HEK293 (cell line): ENCODE data around the gene POLL.

Source experiments
- CTCF ChIA-PET: fragments of 350-600 bp; formaldehyde crosslinking; extraction: SDS; loops from one replicate; lab custom pipeline; 2021; ENCODE audit warnings: antibody characterized with exemption; lab: Yijun Ruan, JAX
- POLR2A ChIA-PET: fragments of 300-600 bp; formaldehyde crosslinking; extraction: SDS; loops from one replicate; lab custom pipeline; 2020; ENCODE audit warnings: antibody characterized with exemption, inconsistent platforms; lab: Yijun Ruan, JAX
- H3K27ac ChIP-seq: fragments of 200-500 bp; sonication (Bioruptor generic); 2 replicates; pipeline ENCODE4 v1.5.1; 2014; ENCODE audit warnings: low read depth, low read length, control low read depth, inconsistent platforms; ENCODE audit errors: extremely low read depth
- H3K36me3 ChIP-seq, 2 experiments: fragments of 200-500 bp in 1 of 2; sonication (Bioruptor generic) in 1 of 2; 1 replicate in 1 of 2; 2 replicates in 1 of 2; pipeline ENCODE4 v1.5.1; 2014 to 2017; ENCODE audit warnings: inconsistent platforms in 2 of 2, low read length in 2 of 2; ENCODE audit not compliant: control insufficient read depth in 2 of 2, insufficient read depth in 1 of 2
- H3K4me1 ChIP-seq: fragments of 200-500 bp; sonication (Bioruptor generic); 2 replicates; pipeline ENCODE4 v1.5.1; 2014; ENCODE audit warnings: mild to moderate bottlenecking, low read length, inconsistent platforms; ENCODE audit not compliant: control insufficient read depth, insufficient read depth
- H3K4me3 ChIP-seq: 2 replicates; pipeline ENCODE4 v1.5.1; 2011; ENCODE audit warnings: low read depth, mild to moderate bottlenecking, control low read depth, low read length, moderate library complexity
- H3K9me3 ChIP-seq: fragments of 200-500 bp; sonication (Bioruptor generic); 2 replicates; pipeline ENCODE4 v1.5.1; 2014; ENCODE audit warnings: low read depth, low read length, inconsistent platforms; ENCODE audit not compliant: control insufficient read depth, insufficient read depth
- KLF8 ChIP-seq: fragments of 450-650 bp; formaldehyde crosslinking; IDR thresholded peaks from 2 replicates; pipeline ENCODE4 v1.5.1; 2016; ENCODE audit warnings: missing biosample characterization, missing genetic modification characterization
- OSR2 ChIP-seq: fragments of 450-650 bp; formaldehyde crosslinking; IDR thresholded peaks from 2 replicates; pipeline ENCODE4 v1.5.1; 2016; ENCODE audit warnings: missing biosample characterization, missing genetic modification characterization
- PRDM4 ChIP-seq: fragments of 450-650 bp; formaldehyde crosslinking; IDR thresholded peaks from 2 replicates; pipeline ENCODE4 v1.5.1; 2017; ENCODE audit warnings: missing biosample characterization, missing genetic modification characterization
- ZFP3 ChIP-seq: fragments of 450-650 bp; formaldehyde crosslinking; IDR thresholded peaks from 2 replicates; pipeline ENCODE4 v1.5.1; 2016; ENCODE audit warnings: low read depth, missing biosample characterization, missing genetic modification characterization
- ZNF211 ChIP-seq: fragments of 450-650 bp; formaldehyde crosslinking; IDR thresholded peaks from 2 replicates; pipeline ENCODE4 v1.5.1; 2016; ENCODE audit warnings: low read depth, missing biosample characterization, missing genetic modification characterization
- ZNF221 ChIP-seq: fragments of 450-650 bp; formaldehyde crosslinking; IDR thresholded peaks from 2 replicates; pipeline ENCODE4 v1.5.1; 2017; ENCODE audit warnings: missing biosample characterization, missing genetic modification characterization, borderline replicate concordance
- ZNF223 ChIP-seq: fragments of 450-650 bp; formaldehyde crosslinking; IDR thresholded peaks from 2 replicates; pipeline ENCODE4 v1.5.1; 2016; ENCODE audit warnings: missing biosample characterization, missing genetic modification characterization
- ZNF555 ChIP-seq: fragments of 450-650 bp; formaldehyde crosslinking; conservative IDR thresholded peaks from 2 replicates; pipeline ENCODE4 v1.5.1; 2017; ENCODE audit warnings: missing biosample characterization, mild to moderate bottlenecking, missing genetic modification characterization, inconsistent platforms
- ZNF629 ChIP-seq: fragments of 450-650 bp; formaldehyde crosslinking; IDR thresholded peaks from 2 replicates; pipeline ENCODE4 v1.5.1; 2017; ENCODE audit warnings: missing biosample characterization, missing genetic modification characterization
- ZNF645 ChIP-seq: fragments of 450-650 bp; formaldehyde crosslinking; IDR thresholded peaks from 2 replicates; pipeline ENCODE4; 2016; ENCODE audit warnings: missing biosample characterization, missing genetic modification characterization
- ZNF660 ChIP-seq: fragments of 450-650 bp; IDR thresholded peaks from 2 replicates; pipeline ENCODE4 v1.5.1; 2018; ENCODE audit warnings: missing biosample characterization, mild to moderate bottlenecking, missing genetic modification characterization
- ZNF677 ChIP-seq: fragments of 450-650 bp; IDR thresholded peaks from 2 replicates; pipeline ENCODE4 v1.5.0; 2018; ENCODE audit warnings: missing biosample characterization, mild to moderate bottlenecking, missing genetic modification characterization, moderate library complexity
- ZNF692 ChIP-seq: fragments of 450-650 bp; formaldehyde crosslinking; IDR thresholded peaks from 2 replicates; pipeline ENCODE4 v1.5.1; 2016; ENCODE audit warnings: missing biosample characterization, missing genetic modification characterization
- ZNF76 ChIP-seq: fragments of 450-650 bp; formaldehyde crosslinking; IDR thresholded peaks from 2 replicates; pipeline ENCODE4; 2016; ENCODE audit warnings: low read depth, missing biosample characterization, missing genetic modification characterization, borderline replicate concordance
- TF ChIP-seq, protein P1 (sequence below): fragments of 450-650 bp; formaldehyde crosslinking; IDR thresholded peaks from 2 replicates; pipeline ENCODE4 v1.5.1; 2016; ENCODE audit warnings: missing biosample characterization, missing genetic modification characterization
- TF ChIP-seq, protein P2 (sequence below): fragments of 450-650 bp; formaldehyde crosslinking; IDR thresholded peaks from 2 replicates; pipeline ENCODE4 v1.5.1; 2016; ENCODE audit warnings: missing biosample characterization, missing genetic modification characterization, borderline replicate concordance

The POLL gene

DNA sequence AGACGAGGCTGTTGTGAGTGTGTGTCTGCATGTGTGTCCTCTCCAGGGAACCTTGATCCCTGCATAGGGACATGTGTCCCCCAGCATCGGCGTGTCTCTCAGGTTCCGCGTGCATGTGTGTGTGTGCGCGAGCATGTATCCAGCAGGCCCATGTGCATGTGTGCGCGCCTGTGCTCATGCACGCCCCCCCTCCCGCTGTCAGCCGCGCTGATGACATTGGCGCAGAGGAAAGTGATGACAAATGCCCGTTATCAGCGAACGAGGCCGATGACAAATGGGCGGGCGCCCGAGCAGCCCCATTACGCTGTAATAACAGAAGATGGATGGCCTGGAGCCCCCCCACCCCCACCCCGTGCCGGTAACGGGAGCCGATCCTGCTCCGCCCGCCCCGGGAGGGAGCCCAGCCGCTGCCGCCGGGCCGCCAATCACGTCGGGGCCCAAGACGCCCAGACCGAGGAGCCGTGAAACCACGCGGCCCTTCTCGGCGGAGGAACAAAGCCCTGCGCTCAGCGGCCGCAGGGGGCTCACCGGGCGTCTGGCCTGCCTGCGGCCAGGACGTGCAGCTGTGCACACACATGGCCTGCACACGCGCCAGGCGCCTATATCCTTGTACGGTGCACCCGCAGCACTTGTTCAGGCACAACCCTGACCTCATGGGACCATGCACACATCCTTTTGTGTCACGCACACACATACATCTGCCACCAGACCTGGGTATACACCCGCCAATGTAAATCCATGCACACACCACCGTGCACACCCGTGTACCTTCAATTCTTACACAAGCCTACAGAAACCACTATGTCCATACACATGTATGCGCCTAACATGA, 21.5 kb downstream of the POLL start (continued):
- TF ChIP-seq KLF8 (tag by site-specific recombination) (peak; percentile 42; the same call in 1 of the 2 replicates), ZNF76 (no peak; the same call in 1 of the 2 replicates), OSR2 (tag by site-specific recombination) (peak; percentile 69), PRDM4 (0 out of 2 replicates have a peak, but pooled peaks have one; percentile 76), ZNF629 (tag by site-specific recombination) (peak; percentile 75; the same call in 1 of the 2 replicates), ZNF660 (tag by site-specific recombination) (peak; percentile 89)
- TF ChIP-seq, protein P1, sequence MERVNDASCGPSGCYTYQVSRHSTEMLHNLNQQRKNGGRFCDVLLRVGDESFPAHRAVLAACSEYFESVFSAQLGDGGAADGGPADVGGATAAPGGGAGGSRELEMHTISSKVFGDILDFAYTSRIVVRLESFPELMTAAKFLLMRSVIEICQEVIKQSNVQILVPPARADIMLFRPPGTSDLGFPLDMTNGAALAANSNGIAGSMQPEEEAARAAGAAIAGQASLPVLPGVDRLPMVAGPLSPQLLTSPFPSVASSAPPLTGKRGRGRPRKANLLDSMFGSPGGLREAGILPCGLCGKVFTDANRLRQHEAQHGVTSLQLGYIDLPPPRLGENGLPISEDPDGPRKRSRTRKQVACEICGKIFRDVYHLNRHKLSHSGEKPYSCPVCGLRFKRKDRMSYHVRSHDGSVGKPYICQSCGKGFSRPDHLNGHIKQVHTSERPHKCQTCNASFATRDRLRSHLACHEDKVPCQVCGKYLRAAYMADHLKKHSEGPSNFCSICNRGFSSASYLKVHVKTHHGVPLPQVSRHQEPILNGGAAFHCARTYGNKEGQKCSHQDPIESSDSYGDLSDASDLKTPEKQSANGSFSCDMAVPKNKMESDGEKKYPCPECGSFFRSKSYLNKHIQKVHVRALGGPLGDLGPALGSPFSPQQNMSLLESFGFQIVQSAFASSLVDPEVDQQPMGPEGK (tag by site-specific recombination) = peak; percentile 89
- TF ChIP-seq, all 188 proteins: peak for 62

DNA sequence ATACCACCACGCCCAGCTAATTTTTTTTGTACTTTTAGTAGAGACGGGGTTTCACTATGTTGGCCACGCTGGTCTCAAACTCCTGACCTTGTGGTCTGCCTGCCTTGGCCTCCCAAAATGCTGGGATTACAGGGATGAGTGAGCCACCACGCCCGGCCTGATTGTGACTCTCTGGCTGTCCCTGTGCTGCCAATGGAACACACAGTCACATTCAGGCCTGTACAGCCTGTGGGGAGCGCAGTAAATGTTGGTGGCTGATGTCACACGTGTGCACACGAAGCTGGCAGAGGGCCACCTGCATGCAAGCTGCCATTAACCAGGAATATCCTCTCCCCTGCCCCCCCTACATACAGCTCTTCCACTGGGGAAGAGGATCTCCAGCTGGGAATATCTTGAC, 22.1 kb downstream of the POLL start:
- ChIA-PET POLR2A (no interaction called here), CTCF (interaction anchor here (1.2 kb wide), 1 partner anchor 352 kb away, joined by 6 read pairs; no protein-coding TSS in a partner anchor)
- H3K4me1 ChIP-seq = peaks cover 3% of the 10 kb centered on the region
- TF ChIP-seq ZNF221 (no peak), ZNF692 (tag by site-specific recombination) (no peak), ZNF555 (tag by site-specific recombination) (no peak), ZNF645 (tag by site-specific recombination) (no peak), ZNF211 (tag by site-specific recombination) (no peak), ZNF223 (tag by site-specific recombination) (no peak), ZFP3 (tag by site-specific recombination) (no peak), ZNF677 (tag by site-specific recombination) (no peak)
- TF ChIP-seq, protein P2, sequence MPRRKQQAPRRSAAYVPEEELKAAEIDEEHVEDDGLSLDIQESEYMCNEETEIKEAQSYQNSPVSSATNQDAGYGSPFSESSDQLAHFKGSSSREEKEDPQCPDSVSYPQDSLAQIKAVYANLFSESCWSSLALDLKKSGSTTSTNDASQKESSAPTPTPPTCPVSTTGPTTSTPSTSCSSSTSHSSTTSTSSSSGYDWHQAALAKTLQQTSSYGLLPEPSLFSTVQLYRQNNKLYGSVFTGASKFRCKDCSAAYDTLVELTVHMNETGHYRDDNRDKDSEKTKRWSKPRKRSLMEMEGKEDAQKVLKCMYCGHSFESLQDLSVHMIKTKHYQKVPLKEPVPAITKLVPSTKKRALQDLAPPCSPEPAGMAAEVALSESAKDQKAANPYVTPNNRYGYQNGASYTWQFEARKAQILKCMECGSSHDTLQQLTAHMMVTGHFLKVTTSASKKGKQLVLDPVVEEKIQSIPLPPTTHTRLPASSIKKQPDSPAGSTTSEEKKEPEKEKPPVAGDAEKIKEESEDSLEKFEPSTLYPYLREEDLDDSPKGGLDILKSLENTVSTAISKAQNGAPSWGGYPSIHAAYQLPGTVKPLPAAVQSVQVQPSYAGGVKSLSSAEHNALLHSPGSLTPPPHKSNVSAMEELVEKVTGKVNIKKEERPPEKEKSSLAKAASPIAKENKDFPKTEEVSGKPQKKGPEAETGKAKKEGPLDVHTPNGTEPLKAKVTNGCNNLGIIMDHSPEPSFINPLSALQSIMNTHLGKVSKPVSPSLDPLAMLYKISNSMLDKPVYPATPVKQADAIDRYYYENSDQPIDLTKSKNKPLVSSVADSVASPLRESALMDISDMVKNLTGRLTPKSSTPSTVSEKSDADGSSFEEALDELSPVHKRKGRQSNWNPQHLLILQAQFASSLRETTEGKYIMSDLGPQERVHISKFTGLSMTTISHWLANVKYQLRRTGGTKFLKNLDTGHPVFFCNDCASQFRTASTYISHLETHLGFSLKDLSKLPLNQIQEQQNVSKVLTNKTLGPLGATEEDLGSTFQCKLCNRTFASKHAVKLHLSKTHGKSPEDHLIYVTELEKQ = no peak
- H3K9me3 ChIP-seq = no peaks in the 10 kb centered on the region
- no peak overlapping the region for H3K4me3 ChIP-seq
- H3K27ac ChIP-seq = no peak overlapping the region
- no peaks in the 10 kb centered on the region for H3K36me3 ChIP-seq
